ENCODE measurements around the gene ZNF48.

The ZNF48 gene

DNA sequence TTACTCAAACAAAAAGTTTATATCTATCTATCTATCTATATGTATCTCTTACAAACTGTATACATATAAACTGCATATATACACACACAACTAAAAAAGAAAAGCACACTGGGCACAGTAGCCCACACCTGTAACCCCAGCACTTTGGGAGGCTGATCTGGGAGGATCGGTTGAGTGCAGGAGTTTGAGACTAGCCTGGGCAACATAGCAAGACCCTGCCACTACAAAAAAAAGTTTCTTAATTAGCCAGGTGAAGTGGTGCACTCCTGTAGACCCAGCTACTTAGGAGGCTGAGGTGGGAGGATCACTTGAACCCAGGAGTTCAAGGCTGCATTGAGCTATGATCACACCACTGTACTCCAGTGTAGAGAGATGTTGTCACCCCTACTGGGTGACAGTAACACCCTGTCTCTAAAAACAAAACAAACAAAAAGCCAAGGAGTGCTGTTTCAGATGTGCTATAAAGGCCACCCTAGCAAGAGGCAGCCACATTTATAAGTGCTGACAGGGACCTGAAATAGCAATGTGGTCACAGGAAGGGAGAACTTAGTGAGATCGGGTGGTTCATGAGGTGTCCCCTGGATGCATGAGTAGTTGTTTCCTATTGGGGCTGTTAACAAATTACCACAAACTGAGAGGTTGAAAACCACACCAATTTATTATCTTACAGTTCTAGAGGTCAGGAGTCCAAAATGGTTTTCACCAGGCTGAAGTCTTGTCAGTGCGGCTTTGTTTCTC lies 44.9 kb upstream of the ZNF48 start:
- Histone ChIP-seq H2BK5ac (ENCODE audit: low read length) (no peak overlapping the region), H4K5ac (ENCODE audit: low read length) (no peak overlapping the region), H3K27ac (ENCODE audit: low read depth, low read length) (no peak overlapping the region), H3K18ac (ENCODE audit: low read length) (no peak overlapping the region), H3K27me3 (ENCODE audit: insufficient read depth, low read length, poor library complexity) (no peaks in the 10 kb centered on the region), H4K8ac (ENCODE audit: low read depth, low read length) (no peak overlapping the region), H3K4me2 (ENCODE audit: low read length) (no peak overlapping the region), H3K23ac (ENCODE audit: low read length) (no peak overlapping the region), H3K4ac (ENCODE audit: low read depth, low read length) (no peak overlapping the region), H3K9ac (ENCODE audit: low read length) (no peak overlapping the region), H2BK120ac (ENCODE audit: low read depth, low read length) (no peak overlapping the region), H3K4me1 (ENCODE audit: control insufficient read depth, low read depth, low read length) (no peaks in the 10 kb centered on the region), H2AK5ac (ENCODE audit: low read length) (no peak overlapping the region), H2BK15ac (replicated peaks; ENCODE audit: low read depth) (no peak overlapping the region), H3K79me2 (ENCODE audit: control insufficient read depth, insufficient read depth, low read length) (peaks cover 15% of the 10 kb centered on the region), H3K36me3 (ENCODE audit: control insufficient read depth, insufficient read depth, low read length) (peaks cover 8% of the 10 kb centered on the region), H3K79me1 (ENCODE audit: low read length) (peaks cover 15% of the 10 kb centered on the region), H3K56ac (ENCODE audit: low read length) (no peak overlapping the region), H3K4me3 (ENCODE audit: low read length) (no peak overlapping the region)
- no peak for DNase-seq
- WGBS (ENCODE audit: extremely low coverage, insufficient coverage, low lambda C conversion rate): no CpG with 5 or more reads among the region's 3 CpGs

- no peak overlapping the region for H4K8ac ChIP-seq (ENCODE audit: low read depth, low read length)
- H2BK15ac ChIP-seq (replicated peaks; ENCODE audit: low read depth): no peak overlapping the region
- no peak overlapping the region for H3K4me2 ChIP-seq (ENCODE audit: low read length)
- H2BK5ac ChIP-seq (ENCODE audit: low read length): no peak overlapping the region
- DNase-seq: no peak
- H3K18ac ChIP-seq (ENCODE audit: low read length): no peak overlapping the region
- no peak overlapping the region for H2BK120ac ChIP-seq (ENCODE audit: low read depth, low read length)
- H3K79me1 ChIP-seq (ENCODE audit: low read length): peaks cover 15% of the 10 kb centered on the region
- peaks cover 8% of the 10 kb centered on the region for H3K36me3 ChIP-seq (ENCODE audit: control insufficient read depth, insufficient read depth, low read length)
- no peak overlapping the region for H3K27ac ChIP-seq (ENCODE audit: low read depth, low read length)
- WGBS (ENCODE audit: extremely low coverage, insufficient coverage, low lambda C conversion rate): no CpG with 5 or more reads among the region's 15 CpGs
- no peak overlapping the region for H4K5ac ChIP-seq (ENCODE audit: low read length)
- H3K4ac ChIP-seq (ENCODE audit: low read depth, low read length): no peak overlapping the region
- no peak overlapping the region for H3K23ac ChIP-seq (ENCODE audit: low read length)
- peaks cover 15% of the 10 kb centered on the region for H3K79me2 ChIP-seq (ENCODE audit: control insufficient read depth, insufficient read depth, low read length)
- no peak overlapping the region for H3K9ac ChIP-seq (ENCODE audit: low read length)
- H3K56ac ChIP-seq (ENCODE audit: low read length): no peak overlapping the region
- no peaks in the 10 kb centered on the region for H3K27me3 ChIP-seq (ENCODE audit: insufficient read depth, low read length, poor library complexity)
- H3K4me1 ChIP-seq (ENCODE audit: control insufficient read depth, low read depth, low read length): peaks cover under 1% of the 10 kb centered on the region
- no peak overlapping the region for H3K4me3 ChIP-seq (ENCODE audit: low read length)
- no peak overlapping the region for H2AK5ac ChIP-seq (ENCODE audit: low read length)
These were observed 44.2 kb upstream of the ZNF48 start for GRCh38 chr16:30351001-30351441.

- Histone ChIP-seq H2BK120ac (ENCODE audit: low read depth, low read length) (no peak overlapping the region), H3K79me2 (ENCODE audit: control insufficient read depth, insufficient read depth, low read length) (peaks cover 15% of the 10 kb centered on the region), H2BK15ac (replicated peaks; ENCODE audit: low read depth) (no peak overlapping the region), H3K27ac (ENCODE audit: low read depth, low read length) (no peak overlapping the region), H3K27me3 (ENCODE audit: insufficient read depth, low read length, poor library complexity) (no peaks in the 10 kb centered on the region), H3K36me3 (ENCODE audit: control insufficient read depth, insufficient read depth, low read length) (peaks cover 8% of the 10 kb centered on the region), H3K4me1 (ENCODE audit: control insufficient read depth, low read depth, low read length) (peaks cover 2% of the 10 kb centered on the region), H3K56ac (ENCODE audit: low read length) (no peak overlapping the region), H2BK5ac (ENCODE audit: low read length) (no peak overlapping the region), H3K4me3 (ENCODE audit: low read length) (no peak overlapping the region), H4K8ac (ENCODE audit: low read depth, low read length) (no peak overlapping the region), H3K79me1 (ENCODE audit: low read length) (peaks cover 15% of the 10 kb centered on the region), H3K4me2 (ENCODE audit: low read length) (no peak overlapping the region), H3K23ac (ENCODE audit: low read length) (no peak overlapping the region), H3K4ac (ENCODE audit: low read depth, low read length) (no peak overlapping the region), H4K5ac (ENCODE audit: low read length) (no peak overlapping the region), H3K9ac (ENCODE audit: low read length) (no peak overlapping the region), H2AK5ac (ENCODE audit: low read length) (no peak overlapping the region), H3K18ac (ENCODE audit: low read length) (no peak overlapping the region)
- no peak for DNase-seq
- WGBS (ENCODE audit: extremely low coverage, insufficient coverage, low lambda C conversion rate): no CpG with 5 or more reads among the region's 11 CpGs
These were observed 43.4 kb upstream of the ZNF48 start for GRCh38 chr16:30351586-30352419.

DNA sequence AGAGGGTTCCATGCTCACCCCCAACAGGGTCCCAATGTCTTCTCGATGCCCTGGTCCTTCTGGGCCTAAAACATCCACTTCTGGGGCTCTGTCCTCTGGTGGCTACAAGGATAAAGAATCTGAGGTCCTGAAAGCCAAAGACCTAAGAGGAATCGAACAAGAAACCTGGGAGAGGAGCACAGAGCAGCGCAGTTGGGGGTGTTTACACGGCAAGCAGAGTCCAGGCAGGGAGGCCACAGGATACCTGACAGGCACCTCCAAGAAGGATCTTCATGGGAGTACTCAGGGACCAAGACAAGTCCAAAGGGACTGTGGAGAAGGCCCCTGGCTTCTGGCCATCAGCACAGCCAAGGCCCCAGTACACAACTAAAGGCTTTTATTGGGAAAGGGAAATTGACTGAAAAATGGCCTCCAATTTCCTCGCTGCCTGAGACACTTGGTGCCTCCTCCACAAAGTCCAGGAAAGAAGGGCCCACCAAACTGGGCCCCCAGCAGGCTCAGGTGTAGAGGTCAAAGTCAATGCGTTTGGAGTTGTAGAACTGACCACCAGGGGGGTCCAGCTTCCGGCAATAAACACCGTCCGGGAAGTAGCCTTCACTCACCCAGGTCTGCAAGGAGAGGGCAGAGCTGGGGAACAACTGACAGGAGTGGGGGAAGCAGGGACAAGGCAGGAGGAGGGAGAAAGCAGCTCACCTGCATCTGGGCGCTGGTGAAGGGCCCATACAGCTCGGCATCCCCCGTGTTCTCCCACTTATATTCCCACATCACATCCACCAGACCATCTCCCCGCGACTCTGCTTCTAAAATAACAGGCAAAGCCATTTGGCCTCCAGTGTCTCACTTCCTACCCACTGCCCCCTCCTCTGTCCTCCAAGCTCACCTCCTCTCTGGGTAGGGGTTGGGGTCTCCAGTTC lies 42.5 kb upstream of the ZNF48 start:
- peaks cover 2% of the 10 kb centered on the region for H3K4me1 ChIP-seq (ENCODE audit: control insufficient read depth, low read depth, low read length)
- H3K18ac ChIP-seq (ENCODE audit: low read length): no peak overlapping the region
- no peak overlapping the region for H4K8ac ChIP-seq (ENCODE audit: low read depth, low read length)
- no peak overlapping the region for H2BK5ac ChIP-seq (ENCODE audit: low read length)
- H3K4me2 ChIP-seq (ENCODE audit: low read length): no peak overlapping the region
- H2BK120ac ChIP-seq (ENCODE audit: low read depth, low read length): no peak overlapping the region
- no peak overlapping the region for H2AK5ac ChIP-seq (ENCODE audit: low read length)
- H3K23ac ChIP-seq (ENCODE audit: low read length): no peak overlapping the region
- no peak overlapping the region for H3K9ac ChIP-seq (ENCODE audit: low read length)
- peaks cover 11% of the 10 kb centered on the region for H3K36me3 ChIP-seq (ENCODE audit: control insufficient read depth, insufficient read depth, low read length)
- no peak overlapping the region for H2BK15ac ChIP-seq (replicated peaks; ENCODE audit: low read depth)
- H3K27me3 ChIP-seq (ENCODE audit: insufficient read depth, low read length, poor library complexity): no peaks in the 10 kb centered on the region
- DNase-seq: peak; percentile 47
- peaks cover 15% of the 10 kb centered on the region for H3K79me2 ChIP-seq (ENCODE audit: control insufficient read depth, insufficient read depth, low read length)
- H4K5ac ChIP-seq (ENCODE audit: low read length): no peak overlapping the region
- H3K4ac ChIP-seq (ENCODE audit: low read depth, low read length): no peak overlapping the region
- H3K4me3 ChIP-seq (ENCODE audit: low read length): no peak overlapping the region
- H3K27ac ChIP-seq (ENCODE audit: low read depth, low read length): no peak overlapping the region
- peaks cover 15% of the 10 kb centered on the region for H3K79me1 ChIP-seq (ENCODE audit: low read length)
- no CpG with 5 or more reads among the region's 14 CpGs for WGBS (ENCODE audit: extremely low coverage, insufficient coverage, low lambda C conversion rate)
- no peak overlapping the region for H3K56ac ChIP-seq (ENCODE audit: low read length)

- H3K4me2 ChIP-seq (ENCODE audit: low read length): peak overlapping the region; percentile 63
- no peak overlapping the region for H2BK15ac ChIP-seq (replicated peaks; ENCODE audit: low read depth)
- no peak overlapping the region for H3K4ac ChIP-seq (ENCODE audit: low read depth, low read length)
- peak overlapping the region; percentile 97 for H3K56ac ChIP-seq (ENCODE audit: low read length)
- H3K9ac ChIP-seq (ENCODE audit: low read length): peak overlapping the region; percentile 97
- H2BK5ac ChIP-seq (ENCODE audit: low read length): no peak overlapping the region
- H2BK120ac ChIP-seq (ENCODE audit: low read depth, low read length): no peak overlapping the region
- no peak overlapping the region for H3K18ac ChIP-seq (ENCODE audit: low read length)
- H3K36me3 ChIP-seq (ENCODE audit: control insufficient read depth, insufficient read depth, low read length): peaks cover 13% of the 10 kb centered on the region
- no peak overlapping the region for H4K5ac ChIP-seq (ENCODE audit: low read length)
- H3K27ac ChIP-seq (ENCODE audit: low read depth, low read length): no peak overlapping the region
- H3K79me1 ChIP-seq (ENCODE audit: low read length): peaks cover 15% of the 10 kb centered on the region
- no peak overlapping the region for H3K23ac ChIP-seq (ENCODE audit: low read length)
- H3K4me3 ChIP-seq (ENCODE audit: low read length): no peak overlapping the region
- H3K27me3 ChIP-seq (ENCODE audit: insufficient read depth, low read length, poor library complexity): no peaks in the 10 kb centered on the region
- WGBS (ENCODE audit: extremely low coverage, insufficient coverage, low lambda C conversion rate): no CpG with 5 or more reads among the region's 23 CpGs
- no peak for DNase-seq
- peaks cover 15% of the 10 kb centered on the region for H3K79me2 ChIP-seq (ENCODE audit: control insufficient read depth, insufficient read depth, low read length)
- no peak overlapping the region for H2AK5ac ChIP-seq (ENCODE audit: low read length)
- H4K8ac ChIP-seq (ENCODE audit: low read depth, low read length): no peak overlapping the region
- peaks cover 2% of the 10 kb centered on the region for H3K4me1 ChIP-seq (ENCODE audit: control insufficient read depth, low read depth, low read length)
These were observed 41.6 kb upstream of the ZNF48 start for GRCh38 chr16:30353438-30354129.
